H1 (cell line): ENCODE data around the gene POU2F1. TPM values are rescaled to one million over a fixed set of nuclear protein-coding genes. Genes with fewer than 3 reads are reported as not detected.

Experiments
- BCL11A ChIP-seq, 2 experiments: IDR thresholded peaks; one replicate each; pipeline ENCODE4 v1.6.1; 2011; ENCODE audit warnings: low read depth in 2 of 2, low read length in 2 of 2, mild to moderate bottlenecking in 2 of 2
- CHD1 ChIP-seq: IDR thresholded peaks from 2 replicates; pipeline ENCODE4 v1.6.1; 2012; ENCODE audit warnings: low read depth, low read length, improper control_type of control experiment
- JUN ChIP-seq: IDR thresholded peaks from 2 replicates; pipeline ENCODE4 v1.6.1; 2011; ENCODE audit warnings: low read depth, mild to moderate bottlenecking, improper control_type of control experiment, low read length
- MAX ChIP-seq: IDR thresholded peaks from 2 replicates; pipeline ENCODE4 v1.6.1; 2012; ENCODE audit warnings: inconsistent platforms
- PHF8 ChIP-seq: fragments of 200-600 bp; sonication (generic); conservative IDR thresholded peaks from 2 replicates; pipeline ENCODE4 v1.7.1; 2012; ENCODE audit warnings: low read depth, mild to moderate bottlenecking, inconsistent platforms, low read length, moderate library complexity
- TAF7 ChIP-seq: optimal IDR thresholded peaks from 2 replicates; pipeline ENCODE3; 2011; ENCODE audit warnings: low read depth, mild to moderate bottlenecking, inconsistent platforms, low read length, moderate library complexity, borderline replicate concordance
- TCF12 ChIP-seq: IDR thresholded peaks from 2 replicates; pipeline ENCODE4 v1.6.1; 2011; ENCODE audit warnings: low read depth, mild to moderate bottlenecking, low read length
- ZNF274 ChIP-seq: IDR thresholded peaks from 2 replicates; pipeline ENCODE4 v1.7.0; 2012; ENCODE audit warnings: low read length, borderline replicate concordance; ENCODE audit errors: extremely low read depth
- polyA plus RNA-seq, 7 experiments: library from polyadenylated mRNA; depleted of rRNA in 3 of 7; stranded (reverse) in 5 of 7; unstranded in 2 of 7; fragments of >200 nt in 5 of 7; fragments of 200-250 nt in 2 of 7; gene quantifications; 1 replicate in 5 of 7; 2 replicates in 1 of 7; 4 replicates in 1 of 7; pipeline versions ENCODE4 v1.2.1 to v1.2.3, GENCODE V29; 2011 to 2013; ENCODE audit warnings: missing spikeins in 2 of 7, mixed read lengths in 2 of 7
- total RNA-seq: library from RNA; stranded (reverse); fragmentation: NEBNext Ultra II Directional; extraction: Animal tissue kit (Norgen Biotek cat#: 25700); gene quantifications from 2 replicates; pipeline ENCODE4 v1.2.1, GENCODE V29; 2021
- TF ChIP-seq, protein P1 (sequence below): fragments of 300-600 bp; sonication (generic); IDR thresholded peaks from 2 replicates; pipeline ENCODE4 v1.7.1; 2012; ENCODE audit warnings: low read length, moderate library complexity, mild to moderate bottlenecking, inconsistent platforms; ENCODE audit not compliant: insufficient replicate concordance
- TF ChIP-seq, protein P2 (sequence below): IDR thresholded peaks from 2 replicates; pipeline ENCODE4 v1.6.1; 2012; ENCODE audit warnings: low read length, inconsistent platforms

Gene POU2F1
- total and polyA plus RNA-seq, 2 of the 8 experiments (the other 6 are each of a cell fraction or from before 2014, with no cell fraction given): 37.0 to 57.2 TPM

DNA sequence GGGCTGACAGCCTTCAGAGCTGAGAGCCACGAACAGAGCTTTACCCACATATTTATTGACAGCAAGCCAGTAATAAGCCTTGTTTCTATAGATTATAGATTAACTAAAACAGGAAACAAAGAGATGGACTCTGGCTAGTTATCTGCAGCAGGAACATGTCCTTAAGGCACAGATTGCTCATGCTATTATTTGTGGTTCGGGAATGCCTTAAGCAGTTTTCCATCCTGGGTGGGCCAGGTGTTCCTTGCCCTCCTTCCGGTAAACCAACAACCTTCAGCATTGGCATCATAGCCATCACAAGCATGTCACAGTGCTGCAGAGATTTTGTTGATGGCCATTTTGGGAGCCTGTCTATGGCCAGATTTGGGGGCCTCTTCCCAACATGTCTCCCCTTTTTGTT, 96.8 kb downstream of the POU2F1 start (continued):
- TF ChIP-seq, protein P1, sequence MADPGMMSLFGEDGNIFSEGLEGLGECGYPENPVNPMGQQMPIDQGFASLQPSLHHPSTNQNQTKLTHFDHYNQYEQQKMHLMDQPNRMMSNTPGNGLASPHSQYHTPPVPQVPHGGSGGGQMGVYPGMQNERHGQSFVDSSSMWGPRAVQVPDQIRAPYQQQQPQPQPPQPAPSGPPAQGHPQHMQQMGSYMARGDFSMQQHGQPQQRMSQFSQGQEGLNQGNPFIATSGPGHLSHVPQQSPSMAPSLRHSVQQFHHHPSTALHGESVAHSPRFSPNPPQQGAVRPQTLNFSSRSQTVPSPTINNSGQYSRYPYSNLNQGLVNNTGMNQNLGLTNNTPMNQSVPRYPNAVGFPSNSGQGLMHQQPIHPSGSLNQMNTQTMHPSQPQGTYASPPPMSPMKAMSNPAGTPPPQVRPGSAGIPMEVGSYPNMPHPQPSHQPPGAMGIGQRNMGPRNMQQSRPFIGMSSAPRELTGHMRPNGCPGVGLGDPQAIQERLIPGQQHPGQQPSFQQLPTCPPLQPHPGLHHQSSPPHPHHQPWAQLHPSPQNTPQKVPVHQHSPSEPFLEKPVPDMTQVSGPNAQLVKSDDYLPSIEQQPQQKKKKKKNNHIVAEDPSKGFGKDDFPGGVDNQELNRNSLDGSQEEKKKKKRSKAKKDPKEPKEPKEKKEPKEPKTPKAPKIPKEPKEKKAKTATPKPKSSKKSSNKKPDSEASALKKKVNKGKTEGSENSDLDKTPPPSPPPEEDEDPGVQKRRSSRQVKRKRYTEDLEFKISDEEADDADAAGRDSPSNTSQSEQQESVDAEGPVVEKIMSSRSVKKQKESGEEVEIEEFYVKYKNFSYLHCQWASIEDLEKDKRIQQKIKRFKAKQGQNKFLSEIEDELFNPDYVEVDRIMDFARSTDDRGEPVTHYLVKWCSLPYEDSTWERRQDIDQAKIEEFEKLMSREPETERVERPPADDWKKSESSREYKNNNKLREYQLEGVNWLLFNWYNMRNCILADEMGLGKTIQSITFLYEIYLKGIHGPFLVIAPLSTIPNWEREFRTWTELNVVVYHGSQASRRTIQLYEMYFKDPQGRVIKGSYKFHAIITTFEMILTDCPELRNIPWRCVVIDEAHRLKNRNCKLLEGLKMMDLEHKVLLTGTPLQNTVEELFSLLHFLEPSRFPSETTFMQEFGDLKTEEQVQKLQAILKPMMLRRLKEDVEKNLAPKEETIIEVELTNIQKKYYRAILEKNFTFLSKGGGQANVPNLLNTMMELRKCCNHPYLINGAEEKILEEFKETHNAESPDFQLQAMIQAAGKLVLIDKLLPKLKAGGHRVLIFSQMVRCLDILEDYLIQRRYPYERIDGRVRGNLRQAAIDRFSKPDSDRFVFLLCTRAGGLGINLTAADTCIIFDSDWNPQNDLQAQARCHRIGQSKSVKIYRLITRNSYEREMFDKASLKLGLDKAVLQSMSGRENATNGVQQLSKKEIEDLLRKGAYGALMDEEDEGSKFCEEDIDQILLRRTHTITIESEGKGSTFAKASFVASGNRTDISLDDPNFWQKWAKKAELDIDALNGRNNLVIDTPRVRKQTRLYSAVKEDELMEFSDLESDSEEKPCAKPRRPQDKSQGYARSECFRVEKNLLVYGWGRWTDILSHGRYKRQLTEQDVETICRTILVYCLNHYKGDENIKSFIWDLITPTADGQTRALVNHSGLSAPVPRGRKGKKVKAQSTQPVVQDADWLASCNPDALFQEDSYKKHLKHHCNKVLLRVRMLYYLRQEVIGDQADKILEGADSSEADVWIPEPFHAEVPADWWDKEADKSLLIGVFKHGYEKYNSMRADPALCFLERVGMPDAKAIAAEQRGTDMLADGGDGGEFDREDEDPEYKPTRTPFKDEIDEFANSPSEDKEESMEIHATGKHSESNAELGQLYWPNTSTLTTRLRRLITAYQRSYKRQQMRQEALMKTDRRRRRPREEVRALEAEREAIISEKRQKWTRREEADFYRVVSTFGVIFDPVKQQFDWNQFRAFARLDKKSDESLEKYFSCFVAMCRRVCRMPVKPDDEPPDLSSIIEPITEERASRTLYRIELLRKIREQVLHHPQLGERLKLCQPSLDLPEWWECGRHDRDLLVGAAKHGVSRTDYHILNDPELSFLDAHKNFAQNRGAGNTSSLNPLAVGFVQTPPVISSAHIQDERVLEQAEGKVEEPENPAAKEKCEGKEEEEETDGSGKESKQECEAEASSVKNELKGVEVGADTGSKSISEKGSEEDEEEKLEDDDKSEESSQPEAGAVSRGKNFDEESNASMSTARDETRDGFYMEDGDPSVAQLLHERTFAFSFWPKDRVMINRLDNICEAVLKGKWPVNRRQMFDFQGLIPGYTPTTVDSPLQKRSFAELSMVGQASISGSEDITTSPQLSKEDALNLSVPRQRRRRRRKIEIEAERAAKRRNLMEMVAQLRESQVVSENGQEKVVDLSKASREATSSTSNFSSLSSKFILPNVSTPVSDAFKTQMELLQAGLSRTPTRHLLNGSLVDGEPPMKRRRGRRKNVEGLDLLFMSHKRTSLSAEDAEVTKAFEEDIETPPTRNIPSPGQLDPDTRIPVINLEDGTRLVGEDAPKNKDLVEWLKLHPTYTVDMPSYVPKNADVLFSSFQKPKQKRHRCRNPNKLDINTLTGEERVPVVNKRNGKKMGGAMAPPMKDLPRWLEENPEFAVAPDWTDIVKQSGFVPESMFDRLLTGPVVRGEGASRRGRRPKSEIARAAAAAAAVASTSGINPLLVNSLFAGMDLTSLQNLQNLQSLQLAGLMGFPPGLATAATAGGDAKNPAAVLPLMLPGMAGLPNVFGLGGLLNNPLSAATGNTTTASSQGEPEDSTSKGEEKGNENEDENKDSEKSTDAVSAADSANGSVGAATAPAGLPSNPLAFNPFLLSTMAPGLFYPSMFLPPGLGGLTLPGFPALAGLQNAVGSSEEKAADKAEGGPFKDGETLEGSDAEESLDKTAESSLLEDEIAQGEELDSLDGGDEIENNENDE: no peak
- no peak for TF ChIP-seq ZNF274
- no peak for TF ChIP-seq BCL11A (IDR thresholded peaks at IDR 0.05; ENCODE audit: low read depth in 2 of 2, low read length in 2 of 2)
- no peak for TF ChIP-seq JUN
- TF ChIP-seq TAF7: no peak
- no peak for TF ChIP-seq PHF8
- TF ChIP-seq MAX: no peak
- TF ChIP-seq, protein P2, sequence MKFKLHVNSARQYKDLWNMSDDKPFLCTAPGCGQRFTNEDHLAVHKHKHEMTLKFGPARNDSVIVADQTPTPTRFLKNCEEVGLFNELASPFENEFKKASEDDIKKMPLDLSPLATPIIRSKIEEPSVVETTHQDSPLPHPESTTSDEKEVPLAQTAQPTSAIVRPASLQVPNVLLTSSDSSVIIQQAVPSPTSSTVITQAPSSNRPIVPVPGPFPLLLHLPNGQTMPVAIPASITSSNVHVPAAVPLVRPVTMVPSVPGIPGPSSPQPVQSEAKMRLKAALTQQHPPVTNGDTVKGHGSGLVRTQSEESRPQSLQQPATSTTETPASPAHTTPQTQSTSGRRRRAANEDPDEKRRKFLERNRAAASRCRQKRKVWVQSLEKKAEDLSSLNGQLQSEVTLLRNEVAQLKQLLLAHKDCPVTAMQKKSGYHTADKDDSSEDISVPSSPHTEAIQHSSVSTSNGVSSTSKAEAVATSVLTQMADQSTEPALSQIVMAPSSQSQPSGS: no peak
- TF ChIP-seq CHD1: no peak
- TF ChIP-seq TCF12: no peak
